Panc1 (cell line): ENCODE data around the gene LDHAL6B. TPM values are rescaled to one million over a fixed set of nuclear protein-coding genes. Genes with fewer than 3 reads are reported as not detected.

ENCODE experiments used
- ATAC-seq: fragments of 200-7000 bp; cut with Tn5 transposase; 2 replicates; pipeline ENCODE4 v1.9.1; 2020; ENCODE audit warnings: mild to moderate bottlenecking, moderate library complexity
- BruUV-seq: library from RNA; stranded (reverse); fragments of 400-500 nt; replicated peaks from 2 replicates; lab custom pipeline; 2021; lab: Mats Ljungman, UMichigan
- CTCF ChIA-PET: fragments of 300-600 bp; sonication (Branson Sonifier 250); formaldehyde crosslinking; loops from one replicate; lab custom pipeline; 2022; ENCODE audit warnings: antibody characterized with exemption; lab: Charles Lee
- POLR2A ChIA-PET: fragments of 300-600 bp; sonication (Branson Sonifier 250); formaldehyde crosslinking; loops from one replicate; lab custom pipeline; 2022; ENCODE audit warnings: antibody characterized with exemption; lab: Charles Lee
- DNase-seq: peaks from one replicate; pipeline ENCODE4 v3.0.0-alpha.2; 2010; ENCODE audit warnings: low read depth, low spot score
- H3K27ac ChIP-seq: 2 replicates; pipeline ENCODE4 v1.5.1; 2011; ENCODE audit warnings: mild to moderate bottlenecking, low read length, inconsistent platforms
- H3K27me3 ChIP-seq: fragments of 200-500 bp; sonication (Bioruptor generic); 2 replicates; pipeline ENCODE4 v1.6.0; 2014; ENCODE audit warnings: low read length, inconsistent platforms; ENCODE audit not compliant: control insufficient read depth, insufficient read depth
- H3K36me3 ChIP-seq: fragments of 200-500 bp; sonication (Bioruptor generic); 2 replicates; pipeline ENCODE4 v1.5.1; 2014; ENCODE audit warnings: inconsistent platforms, mild to moderate bottlenecking, low read length, moderate library complexity; ENCODE audit not compliant: control insufficient read depth, insufficient read depth
- H3K4me1 ChIP-seq: 2 replicates; pipeline ENCODE4 v1.5.1; 2011; ENCODE audit warnings: inconsistent platforms, mild to moderate bottlenecking, low read length, moderate library complexity; ENCODE audit not compliant: control insufficient read depth, insufficient read depth
- H3K4me3 ChIP-seq, 2 experiments: 2 replicates each; pipeline ENCODE4 v1.5.1; 2011 to 2012; ENCODE audit warnings: low read depth in 2 of 2, low read length in 2 of 2, mild to moderate bottlenecking in 2 of 2, inconsistent platforms in 1 of 2, moderate library complexity in 1 of 2
- H3K9me3 ChIP-seq: fragments of 200-500 bp; sonication (Bioruptor generic); 2 replicates; pipeline ENCODE4 v1.5.1; 2014; ENCODE audit warnings: low read depth, mild to moderate bottlenecking, inconsistent platforms, low read length, moderate library complexity; ENCODE audit not compliant: control insufficient read depth, insufficient read depth
- POLR2AphosphoS5 ChIP-seq: IDR thresholded peaks from 2 replicates; pipeline ENCODE4 v1.6.1; 2012; ENCODE audit warnings: mild to moderate bottlenecking, low read depth, low read length, moderate library complexity
- SIN3A ChIP-seq: IDR thresholded peaks from 2 replicates; pipeline ENCODE4 v1.6.1; 2012; ENCODE audit warnings: low read depth, mild to moderate bottlenecking, low read length, moderate library complexity, borderline replicate concordance; ENCODE audit not compliant: insufficient read depth
- TCF7L2 ChIP-seq: IDR thresholded peaks from 2 replicates; pipeline ENCODE4 v1.6.1; 2011; ENCODE audit warnings: mild to moderate bottlenecking, low read depth, low read length, inconsistent platforms
- in situ Hi-C: cut with HindIII; loops from 2 replicates; pipeline ENCODE4 v1.10.0; 2016; ENCODE audit warnings: low sequenced_read_pairs, low pct_unique_long_range_greater_than_20kb
- intact Hi-C: fragments of 100-400 bp; cut with micrococcal nuclease; formaldehyde crosslinking; loops from one replicate; pipeline ENCODE4 v1.10.0; 2022; ENCODE audit not compliant: unreplicated experiment
- total RNA-seq: library from RNA; stranded (reverse); gene quantifications from one replicate; pipeline ENCODE4 v1.2.1, GENCODE V29; 2021; ENCODE audit not compliant: unreplicated experiment
- TF ChIP-seq, protein P1 (sequence below): fragments of 450-650 bp; IDR thresholded peaks from 2 replicates; pipeline ENCODE4 v1.5.1; 2017; ENCODE audit warnings: mild to moderate bottlenecking
- TF ChIP-seq, protein P2 (sequence below), 2 experiments: IDR thresholded peaks; 2 replicates each; pipeline ENCODE4 v1.6.1; 2011 to 2012; ENCODE audit warnings: low read depth in 2 of 2, control low read depth in 1 of 2, low read length in 1 of 2, mild to moderate bottlenecking in 1 of 2, moderate library complexity in 1 of 2; ENCODE audit not compliant: insufficient read depth in 1 of 2

Gene LDHAL6B
- total RNA-seq, 1 experiment from 2014 or later = not detected

DNA sequence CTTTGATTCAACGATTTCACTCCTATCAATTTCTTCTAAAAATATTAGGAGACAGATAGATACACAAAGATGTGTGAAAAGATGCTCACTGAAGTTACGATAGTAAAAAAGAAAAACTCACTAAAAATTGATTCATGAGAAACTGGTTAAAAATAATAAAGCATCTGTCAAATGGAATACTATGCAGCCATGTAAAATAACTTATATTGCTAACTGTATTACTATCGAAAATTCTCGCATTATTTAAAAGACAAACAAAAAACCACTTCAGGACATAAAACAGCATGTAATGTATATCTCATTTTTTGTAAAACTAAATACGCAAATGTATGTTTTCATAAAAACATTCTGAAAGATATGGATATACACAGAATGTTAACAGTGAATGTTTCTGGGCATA lies 33.4 kb upstream of the LDHAL6B start:
- no peaks in the 10 kb centered on the region for H3K9me3 ChIP-seq
- peaks cover 9% of the 10 kb centered on the region for H3K4me1 ChIP-seq
- H3K27me3 ChIP-seq = no peaks in the 10 kb centered on the region
- in situ Hi-C loops = no loop called here
- intact Hi-C loops = loop anchor here (5.0 kb wide), 1 partner anchor 319 kb away; no protein-coding TSS in a partner anchor
- ATAC-seq (no peak), DNase-seq (no peak)
- no TSS peak for BruUV-seq
- TF ChIP-seq, protein P1, sequence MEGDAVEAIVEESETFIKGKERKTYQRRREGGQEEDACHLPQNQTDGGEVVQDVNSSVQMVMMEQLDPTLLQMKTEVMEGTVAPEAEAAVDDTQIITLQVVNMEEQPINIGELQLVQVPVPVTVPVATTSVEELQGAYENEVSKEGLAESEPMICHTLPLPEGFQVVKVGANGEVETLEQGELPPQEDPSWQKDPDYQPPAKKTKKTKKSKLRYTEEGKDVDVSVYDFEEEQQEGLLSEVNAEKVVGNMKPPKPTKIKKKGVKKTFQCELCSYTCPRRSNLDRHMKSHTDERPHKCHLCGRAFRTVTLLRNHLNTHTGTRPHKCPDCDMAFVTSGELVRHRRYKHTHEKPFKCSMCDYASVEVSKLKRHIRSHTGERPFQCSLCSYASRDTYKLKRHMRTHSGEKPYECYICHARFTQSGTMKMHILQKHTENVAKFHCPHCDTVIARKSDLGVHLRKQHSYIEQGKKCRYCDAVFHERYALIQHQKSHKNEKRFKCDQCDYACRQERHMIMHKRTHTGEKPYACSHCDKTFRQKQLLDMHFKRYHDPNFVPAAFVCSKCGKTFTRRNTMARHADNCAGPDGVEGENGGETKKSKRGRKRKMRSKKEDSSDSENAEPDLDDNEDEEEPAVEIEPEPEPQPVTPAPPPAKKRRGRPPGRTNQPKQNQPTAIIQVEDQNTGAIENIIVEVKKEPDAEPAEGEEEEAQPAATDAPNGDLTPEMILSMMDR = no peak
- TF ChIP-seq, protein P2, sequence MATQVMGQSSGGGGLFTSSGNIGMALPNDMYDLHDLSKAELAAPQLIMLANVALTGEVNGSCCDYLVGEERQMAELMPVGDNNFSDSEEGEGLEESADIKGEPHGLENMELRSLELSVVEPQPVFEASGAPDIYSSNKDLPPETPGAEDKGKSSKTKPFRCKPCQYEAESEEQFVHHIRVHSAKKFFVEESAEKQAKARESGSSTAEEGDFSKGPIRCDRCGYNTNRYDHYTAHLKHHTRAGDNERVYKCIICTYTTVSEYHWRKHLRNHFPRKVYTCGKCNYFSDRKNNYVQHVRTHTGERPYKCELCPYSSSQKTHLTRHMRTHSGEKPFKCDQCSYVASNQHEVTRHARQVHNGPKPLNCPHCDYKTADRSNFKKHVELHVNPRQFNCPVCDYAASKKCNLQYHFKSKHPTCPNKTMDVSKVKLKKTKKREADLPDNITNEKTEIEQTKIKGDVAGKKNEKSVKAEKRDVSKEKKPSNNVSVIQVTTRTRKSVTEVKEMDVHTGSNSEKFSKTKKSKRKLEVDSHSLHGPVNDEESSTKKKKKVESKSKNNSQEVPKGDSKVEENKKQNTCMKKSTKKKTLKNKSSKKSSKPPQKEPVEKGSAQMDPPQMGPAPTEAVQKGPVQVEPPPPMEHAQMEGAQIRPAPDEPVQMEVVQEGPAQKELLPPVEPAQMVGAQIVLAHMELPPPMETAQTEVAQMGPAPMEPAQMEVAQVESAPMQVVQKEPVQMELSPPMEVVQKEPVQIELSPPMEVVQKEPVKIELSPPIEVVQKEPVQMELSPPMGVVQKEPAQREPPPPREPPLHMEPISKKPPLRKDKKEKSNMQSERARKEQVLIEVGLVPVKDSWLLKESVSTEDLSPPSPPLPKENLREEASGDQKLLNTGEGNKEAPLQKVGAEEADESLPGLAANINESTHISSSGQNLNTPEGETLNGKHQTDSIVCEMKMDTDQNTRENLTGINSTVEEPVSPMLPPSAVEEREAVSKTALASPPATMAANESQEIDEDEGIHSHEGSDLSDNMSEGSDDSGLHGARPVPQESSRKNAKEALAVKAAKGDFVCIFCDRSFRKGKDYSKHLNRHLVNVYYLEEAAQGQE (IDR thresholded peaks at IDR 0.05; ENCODE audit: insufficient read depth in 1 of 2, low read depth in 2 of 2, low read length in 1 of 2) = no peak
- TF ChIP-seq SIN3A (no peak), TCF7L2 (no peak), POLR2AphosphoS5 (no peak)
- POLR2A ChIA-PET = no interaction called here
- CTCF ChIA-PET = no interaction called here
- no peak overlapping the region for H3K4me3 ChIP-seq
- no peaks in the 10 kb centered on the region for H3K36me3 ChIP-seq
- no peak overlapping the region for H3K27ac ChIP-seq

DNA sequence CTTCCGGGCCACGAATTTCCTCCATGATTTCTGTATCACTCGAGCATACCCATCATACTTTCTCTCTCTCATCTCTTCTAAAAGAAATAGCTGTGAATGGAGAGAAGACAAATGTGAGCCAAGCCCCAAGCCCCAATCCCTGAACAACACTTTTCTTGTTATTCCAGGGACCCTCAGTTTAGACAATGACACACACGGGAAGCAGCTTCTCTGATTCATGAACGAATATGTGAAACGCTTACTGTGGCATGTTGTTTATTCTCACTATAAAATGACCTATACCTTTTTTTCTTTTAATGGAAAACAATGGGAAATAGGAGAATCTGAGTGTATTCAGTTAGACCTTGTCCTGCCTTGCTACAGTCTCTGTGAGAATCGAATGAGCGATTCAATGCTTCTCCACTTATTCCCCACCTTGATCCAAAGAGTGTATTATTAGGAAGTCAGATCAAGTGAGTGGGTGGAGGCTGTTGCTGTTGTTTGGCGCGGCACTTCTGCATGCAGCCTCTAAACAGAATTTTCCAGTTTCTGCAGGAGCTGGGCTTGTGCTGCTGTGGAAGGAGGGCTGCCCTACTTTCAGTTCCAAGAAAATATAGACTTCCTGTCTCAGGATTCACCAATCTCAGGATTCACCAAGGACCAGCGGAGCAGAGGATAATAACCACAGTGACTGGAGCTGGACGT lies 32.4 kb upstream of the LDHAL6B start:
- CTCF ChIA-PET = interaction anchor here (0.5 to 1.0 kb wide), 2 partner anchors 250 to 359 kb away, joined by 4 read pairs; no protein-coding TSS in a partner anchor
- Histone ChIP-seq H3K4me3 (no peak overlapping the region), H3K9me3 (no peaks in the 10 kb centered on the region), H3K27me3 (no peaks in the 10 kb centered on the region), H3K4me1 (peaks cover 9% of the 10 kb centered on the region), H3K27ac (no peak overlapping the region), H3K36me3 (no peaks in the 10 kb centered on the region)
- no peak for DNase-seq
- intact Hi-C loops = loop anchor here (5.0 kb wide), 1 partner anchor 318 kb away; no protein-coding TSS in a partner anchor
- no peak for ATAC-seq
- POLR2A ChIA-PET = no interaction called here
- TF ChIP-seq TCF7L2 (no peak), POLR2AphosphoS5 (no peak), SIN3A (no peak)
- TF ChIP-seq, protein P1 = no peak
- TF ChIP-seq, protein P2 (IDR thresholded peaks at IDR 0.05; ENCODE audit: insufficient read depth in 1 of 2, low read depth in 2 of 2, low read length in 1 of 2) = no peak
- in situ Hi-C loops = no loop called here
- BruUV-seq = no TSS peak
